ENCODE measurements around the gene MIPOL1.

DNA sequence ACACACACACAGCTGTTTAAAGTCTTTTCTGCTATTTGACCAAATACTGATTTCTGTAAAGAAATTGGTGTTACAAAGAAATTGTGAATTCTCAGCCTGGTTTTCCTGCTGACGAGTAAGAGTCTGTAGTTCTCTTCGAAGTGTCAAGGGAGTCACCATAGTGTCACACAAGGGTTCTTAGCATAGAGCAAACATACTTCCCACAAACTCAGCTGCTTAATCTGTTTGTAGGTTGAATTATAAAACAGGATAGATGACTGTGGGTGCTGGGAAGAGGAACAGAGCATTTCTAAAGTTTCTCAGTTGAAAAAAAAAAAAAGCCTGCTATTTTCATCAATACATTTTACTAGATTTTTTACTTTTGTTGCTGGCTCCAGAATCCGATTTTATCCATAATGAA, 314.4 kb downstream of the MIPOL1 start:
- TF ChIP-seq EGR1 (IDR thresholded peaks at IDR 0.05; ENCODE audit: low read depth in 2 of 2) (no peak), ATF3 (IDR thresholded peaks at IDR 0.05) (no peak), MAX (IDR thresholded peaks at IDR 0.05) (no peak), YY1 (IDR thresholded peaks at IDR 0.05) (no peak), TAF1 (conservative IDR thresholded peaks at IDR 0.05) (no peak)
- TF ChIP-seq, protein P1, sequence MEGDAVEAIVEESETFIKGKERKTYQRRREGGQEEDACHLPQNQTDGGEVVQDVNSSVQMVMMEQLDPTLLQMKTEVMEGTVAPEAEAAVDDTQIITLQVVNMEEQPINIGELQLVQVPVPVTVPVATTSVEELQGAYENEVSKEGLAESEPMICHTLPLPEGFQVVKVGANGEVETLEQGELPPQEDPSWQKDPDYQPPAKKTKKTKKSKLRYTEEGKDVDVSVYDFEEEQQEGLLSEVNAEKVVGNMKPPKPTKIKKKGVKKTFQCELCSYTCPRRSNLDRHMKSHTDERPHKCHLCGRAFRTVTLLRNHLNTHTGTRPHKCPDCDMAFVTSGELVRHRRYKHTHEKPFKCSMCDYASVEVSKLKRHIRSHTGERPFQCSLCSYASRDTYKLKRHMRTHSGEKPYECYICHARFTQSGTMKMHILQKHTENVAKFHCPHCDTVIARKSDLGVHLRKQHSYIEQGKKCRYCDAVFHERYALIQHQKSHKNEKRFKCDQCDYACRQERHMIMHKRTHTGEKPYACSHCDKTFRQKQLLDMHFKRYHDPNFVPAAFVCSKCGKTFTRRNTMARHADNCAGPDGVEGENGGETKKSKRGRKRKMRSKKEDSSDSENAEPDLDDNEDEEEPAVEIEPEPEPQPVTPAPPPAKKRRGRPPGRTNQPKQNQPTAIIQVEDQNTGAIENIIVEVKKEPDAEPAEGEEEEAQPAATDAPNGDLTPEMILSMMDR (IDR thresholded peaks at IDR 0.05; ENCODE audit: low read depth, low read length, missing input control): no peak
- TF ChIP-seq, protein P2, sequence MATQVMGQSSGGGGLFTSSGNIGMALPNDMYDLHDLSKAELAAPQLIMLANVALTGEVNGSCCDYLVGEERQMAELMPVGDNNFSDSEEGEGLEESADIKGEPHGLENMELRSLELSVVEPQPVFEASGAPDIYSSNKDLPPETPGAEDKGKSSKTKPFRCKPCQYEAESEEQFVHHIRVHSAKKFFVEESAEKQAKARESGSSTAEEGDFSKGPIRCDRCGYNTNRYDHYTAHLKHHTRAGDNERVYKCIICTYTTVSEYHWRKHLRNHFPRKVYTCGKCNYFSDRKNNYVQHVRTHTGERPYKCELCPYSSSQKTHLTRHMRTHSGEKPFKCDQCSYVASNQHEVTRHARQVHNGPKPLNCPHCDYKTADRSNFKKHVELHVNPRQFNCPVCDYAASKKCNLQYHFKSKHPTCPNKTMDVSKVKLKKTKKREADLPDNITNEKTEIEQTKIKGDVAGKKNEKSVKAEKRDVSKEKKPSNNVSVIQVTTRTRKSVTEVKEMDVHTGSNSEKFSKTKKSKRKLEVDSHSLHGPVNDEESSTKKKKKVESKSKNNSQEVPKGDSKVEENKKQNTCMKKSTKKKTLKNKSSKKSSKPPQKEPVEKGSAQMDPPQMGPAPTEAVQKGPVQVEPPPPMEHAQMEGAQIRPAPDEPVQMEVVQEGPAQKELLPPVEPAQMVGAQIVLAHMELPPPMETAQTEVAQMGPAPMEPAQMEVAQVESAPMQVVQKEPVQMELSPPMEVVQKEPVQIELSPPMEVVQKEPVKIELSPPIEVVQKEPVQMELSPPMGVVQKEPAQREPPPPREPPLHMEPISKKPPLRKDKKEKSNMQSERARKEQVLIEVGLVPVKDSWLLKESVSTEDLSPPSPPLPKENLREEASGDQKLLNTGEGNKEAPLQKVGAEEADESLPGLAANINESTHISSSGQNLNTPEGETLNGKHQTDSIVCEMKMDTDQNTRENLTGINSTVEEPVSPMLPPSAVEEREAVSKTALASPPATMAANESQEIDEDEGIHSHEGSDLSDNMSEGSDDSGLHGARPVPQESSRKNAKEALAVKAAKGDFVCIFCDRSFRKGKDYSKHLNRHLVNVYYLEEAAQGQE (IDR thresholded peaks at IDR 0.05): no peak
